Measurements from ENCODE around the gene ZFP28.

ZFP28 gene

GRCh38 chr19:56596676-56597075 lies 57.9 kb downstream of the ZFP28 start:
- DNase-seq: no peak

DNA sequence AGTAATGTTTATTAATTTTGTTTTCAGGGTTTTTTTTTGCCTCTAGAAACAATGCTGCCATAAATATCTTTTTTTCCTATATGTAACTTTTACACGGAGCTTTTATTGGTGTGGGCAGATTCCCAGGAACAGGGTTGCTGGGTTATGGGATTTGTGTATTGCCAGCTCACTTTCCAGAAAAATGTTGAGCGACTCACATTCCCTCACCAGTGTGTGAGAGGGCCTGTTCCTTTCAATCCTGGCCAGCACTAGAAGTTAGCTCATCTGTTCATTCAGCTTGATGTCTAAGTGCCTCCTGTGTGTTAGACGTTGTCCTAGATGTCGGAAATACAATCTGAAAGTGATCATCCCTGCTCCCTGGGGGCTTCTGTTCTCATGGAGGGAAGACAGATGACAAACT lies 58.9 kb downstream of the ZFP28 start:
- DNase-seq: no peak

DNA sequence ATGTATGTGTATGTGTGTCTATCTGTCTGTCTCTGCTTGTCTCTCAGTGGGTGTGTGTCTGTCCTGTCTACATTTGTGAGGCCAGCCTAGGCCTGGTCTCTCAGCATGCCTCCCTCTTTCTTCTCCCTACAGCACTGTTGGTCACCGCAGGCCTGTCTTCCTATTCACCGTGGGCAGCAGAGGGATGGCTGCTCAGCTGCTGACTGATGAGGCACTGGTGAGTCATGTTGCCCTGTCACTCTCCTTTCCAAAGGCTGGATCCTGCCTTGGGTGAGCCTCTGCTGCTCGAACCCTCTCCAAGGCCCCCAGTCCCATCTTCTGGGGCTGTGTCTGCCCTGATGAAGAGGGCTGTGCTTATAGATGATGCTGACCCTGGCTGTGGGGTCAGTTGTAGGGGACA lies 62.6 kb downstream of the ZFP28 start:
- no peak for DNase-seq

DNA sequence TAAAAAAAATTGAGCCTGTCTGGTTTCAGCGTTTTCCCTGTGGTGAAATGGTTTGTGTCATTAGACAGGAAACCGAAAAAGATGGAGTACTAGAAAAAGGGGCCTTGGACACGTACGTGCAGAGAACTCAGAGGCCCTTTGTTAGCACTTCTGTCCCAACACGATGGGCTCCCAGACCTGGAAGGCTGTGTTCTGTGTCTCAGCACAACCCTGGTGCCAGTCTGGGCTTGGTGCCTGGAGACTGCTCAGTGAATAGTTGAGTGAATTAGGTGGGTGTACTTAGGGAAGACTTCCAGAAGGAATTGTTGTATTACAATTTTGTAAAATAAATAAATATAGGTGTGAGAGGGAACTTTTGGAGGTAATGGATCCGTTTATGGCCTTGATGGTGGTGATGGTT lies 65.1 kb downstream of the ZFP28 start:
- DNase-seq: no peak

All from GF-D8 (cell line).